ENCODE data around the gene SQSTM1. TPM values are rescaled to one million over a fixed set of nuclear protein-coding genes. Genes with fewer than 3 reads are reported as not detected.

SQSTM1 gene
- total and polyA plus RNA-seq, 2 donors (not counting 1 experiment from before 2014, with no cell fraction given) = 72.2 to 400 TPM

- H3K9me3 ChIP-seq (ENCODE audit: control extremely low read depth in 1 of 3, control insufficient read depth in 2 of 3, insufficient read depth in 1 of 3, low read length in 2 of 3) = no peaks in the 10 kb centered on the region
- ATAC-seq (ENCODE audit: low read depth) (no peak), DNase-seq (no peak)
- no peak overlapping the region for H3K4me3 Mint-ChIP-seq
- no peak overlapping the region for H2AFZ ChIP-seq (ENCODE audit: insufficient read depth, low read depth, low read length, poor library complexity, severe bottlenecking)
- peaks cover 44% of the 10 kb centered on the region for H3K4me1 Mint-ChIP-seq
- H3K27me3 ChIP-seq (replicated peaks in 1 of 4; ENCODE audit: control extremely low read depth in 1 of 4, control insufficient read depth in 3 of 4, insufficient read depth in 4 of 4, low read length in 3 of 4) = no peaks in the 10 kb centered on the region
- H3K9ac ChIP-seq (ENCODE audit: low read length) = no peak overlapping the region
- ChIA-PET POLR2A (no interaction called here), CTCF (no interaction called here)
- H4K20me1 ChIP-seq (ENCODE audit: control insufficient read depth, insufficient read depth, low read length, poor library complexity, severe bottlenecking) = peaks cover 84% of the 10 kb centered on the region
- peaks cover 2 to 56% of the 10 kb centered on the region in 2 experiments for H3K36me3 ChIP-seq (replicated peaks in 1 of 2; ENCODE audit: control extremely low read depth in 1 of 2, control insufficient read depth in 1 of 2, extremely low read depth in 1 of 2, insufficient read depth in 2 of 2, low read length in 1 of 2)
- H3K27me3 Mint-ChIP-seq = no peaks in the 10 kb centered on the region
- no peak overlapping the region for H3K27ac ChIP-seq (ENCODE audit: low read length in 2 of 2)
- intact Hi-C loops (cut with micrococcal nuclease) = no loop called here
- H3K4me2 ChIP-seq (replicated peaks; ENCODE audit: low read depth, low read length, poor library complexity, severe bottlenecking) = no peak overlapping the region
- WGBS (ENCODE audit: insufficient coverage) = 98% methylated on average over 22 of the region's 22 CpGs
- H3K4me1 ChIP-seq (ENCODE audit: control insufficient read depth in 2 of 2, insufficient read depth in 2 of 2, low read length in 2 of 2) = peaks cover 22 to 28% of the 10 kb centered on the region in 2 donors
- peaks cover 68% of the 10 kb centered on the region for H3K79me2 ChIP-seq (ENCODE audit: control insufficient read depth, insufficient read depth, low read length)
- TF ChIP-seq CTCF (IDR thresholded peaks at IDR 0.05) (no peak), EZH2 (IDR thresholded peaks at IDR 0.05; ENCODE audit: borderline replicate concordance, insufficient read depth, low read depth, low read length, poor library complexity, severe bottlenecking) (no peak)
- no peak overlapping the region for H3K4me3 ChIP-seq (ENCODE audit: control extremely low read depth in 1 of 5, extremely low read depth in 1 of 5, insufficient read depth in 1 of 5, low read depth in 2 of 5, low read length in 4 of 5)
- peak overlapping the region; percentile 20 for H3K27ac Mint-ChIP-seq
- H3K9me3 Mint-ChIP-seq (ENCODE audit: insufficient read depth) = no peaks in the 10 kb centered on the region
Observed at GRCh38 chr5:179823937-179824744, 3.4 kb downstream of the SQSTM1 start.

- peaks cover 90% of the 10 kb centered on the region for H4K20me1 ChIP-seq (ENCODE audit: control insufficient read depth, insufficient read depth, low read length, poor library complexity, severe bottlenecking)
- no peak overlapping the region for H2AFZ ChIP-seq (ENCODE audit: insufficient read depth, low read depth, low read length, poor library complexity, severe bottlenecking)
- H3K27ac Mint-ChIP-seq = no peak overlapping the region
- H3K4me1 ChIP-seq (ENCODE audit: control insufficient read depth in 2 of 2, insufficient read depth in 2 of 2, low read length in 2 of 2) = peaks cover 16 to 22% of the 10 kb centered on the region in 2 donors
- peaks cover 70% of the 10 kb centered on the region for H3K79me2 ChIP-seq (ENCODE audit: control insufficient read depth, insufficient read depth, low read length)
- no peak overlapping the region for H3K4me3 Mint-ChIP-seq
- DNase-seq (no peak), ATAC-seq (ENCODE audit: low read depth) (no peak)
- WGBS (ENCODE audit: insufficient coverage) = 100% methylated on average over 1 of the region's 3 CpGs
- TF ChIP-seq EZH2 (IDR thresholded peaks at IDR 0.05; ENCODE audit: borderline replicate concordance, insufficient read depth, low read depth, low read length, poor library complexity, severe bottlenecking) (no peak), CTCF (IDR thresholded peaks at IDR 0.05) (no peak)
- H3K4me2 ChIP-seq (replicated peaks; ENCODE audit: low read depth, low read length, poor library complexity, severe bottlenecking) = no peak overlapping the region
- H3K9ac ChIP-seq (ENCODE audit: low read length) = no peak overlapping the region
- intact Hi-C loops (cut with micrococcal nuclease) = no loop called here
- ChIA-PET CTCF (interaction anchor here (0.8 kb wide), 1 partner anchor 22 kb away, joined by 4 read pairs; no protein-coding TSS in a partner anchor), POLR2A (no interaction called here)
- no peak overlapping the region for H3K27ac ChIP-seq (ENCODE audit: low read length in 2 of 2)
- peaks cover 40% of the 10 kb centered on the region for H3K4me1 Mint-ChIP-seq
- H3K9me3 Mint-ChIP-seq (ENCODE audit: insufficient read depth) = no peaks in the 10 kb centered on the region
- no peaks in the 10 kb centered on the region for H3K27me3 Mint-ChIP-seq
- peaks cover 2 to 61% of the 10 kb centered on the region in 2 experiments for H3K36me3 ChIP-seq (replicated peaks in 1 of 2; ENCODE audit: control extremely low read depth in 1 of 2, control insufficient read depth in 1 of 2, extremely low read depth in 1 of 2, insufficient read depth in 2 of 2, low read length in 1 of 2)
- H3K4me3 ChIP-seq (ENCODE audit: control extremely low read depth in 1 of 5, extremely low read depth in 1 of 5, insufficient read depth in 1 of 5, low read depth in 2 of 5, low read length in 4 of 5) = no peak overlapping the region
- H3K27me3 ChIP-seq (replicated peaks in 1 of 4; ENCODE audit: control extremely low read depth in 1 of 4, control insufficient read depth in 3 of 4, insufficient read depth in 4 of 4, low read length in 3 of 4) = no peaks in the 10 kb centered on the region
- no peaks in the 10 kb centered on the region for H3K9me3 ChIP-seq (ENCODE audit: control extremely low read depth in 1 of 3, control insufficient read depth in 2 of 3, insufficient read depth in 1 of 3, low read length in 2 of 3)
Observed at GRCh38 chr5:179824745-179825112, 4.0 kb downstream of the SQSTM1 start.

All from B cell (primary cell).